HT1080 (cell line): Measurements from ENCODE around the gene LSM11. TPM values are rescaled to one million over a fixed set of nuclear protein-coding genes. Genes with fewer than 3 reads are reported as not detected.
A peak's percentile ranks its signal among the peaks of the same experiment; 100 is the strongest.

Experiments
- DNase-seq: peaks from one replicate; pipeline ENCODE4 v3.0.0-alpha.2; 2015; ENCODE audit warnings: low read depth
- small RNA-seq: library from RNA; depleted of rRNA; stranded (forward); fragments of <200 nt; gene quantifications from one replicate; pipeline ENCODE3, GENCODE V24; 2014
- total RNA-seq: library from RNA; depleted of rRNA; stranded (reverse); fragments of >200 nt; shearing (Covaris generic); gene quantifications from 2 replicates; pipeline ENCODE4 v1.2.3, GENCODE V29; 2014; rRNA removed

The LSM11 gene
- total RNA-seq, 1 experiment from 2014 or later: 3.6 TPM

DNA sequence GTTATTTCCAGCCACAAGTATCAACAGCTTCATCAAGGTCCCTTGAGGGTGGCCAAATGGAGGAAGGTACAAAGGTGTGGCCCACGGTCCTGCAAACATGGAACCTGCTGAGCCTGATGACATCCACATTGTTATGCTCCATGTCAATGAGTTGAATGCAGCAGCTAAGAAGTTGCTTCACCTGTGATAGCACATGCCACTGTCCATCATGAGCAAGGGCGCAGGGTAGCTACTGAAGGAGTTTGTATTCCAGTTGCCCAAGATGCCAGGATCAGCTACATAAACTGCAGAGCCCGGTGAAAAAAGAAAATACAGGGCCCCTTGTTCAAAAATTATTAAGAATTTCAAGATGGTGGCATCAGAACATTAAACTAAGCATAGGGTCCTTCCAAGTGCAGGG lies 24.2 kb downstream of the LSM11 start:
- no peak for DNase-seq

DNA sequence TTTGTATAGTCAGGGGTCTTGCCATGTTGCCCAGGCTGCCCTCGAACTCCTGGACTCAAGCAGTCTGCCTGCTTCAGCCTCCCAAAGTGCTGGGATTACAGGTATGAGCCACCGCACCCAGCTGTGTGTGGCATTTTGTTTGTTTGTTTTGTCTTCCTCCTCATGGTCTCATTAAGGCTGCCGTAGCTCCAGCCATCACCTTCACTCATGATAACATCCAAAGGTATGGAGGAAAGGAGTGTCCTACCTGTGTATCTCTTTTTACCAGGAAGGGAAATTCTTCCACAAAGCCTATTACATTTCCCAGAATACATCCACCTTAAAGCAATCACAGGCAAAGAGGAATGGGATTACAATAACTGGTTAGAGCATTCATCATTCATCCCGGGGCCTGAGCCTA lies 27.2 kb downstream of the LSM11 start:
- no peak for DNase-seq

GRCh38 chr5:157772127-157772526 lies 28.6 kb downstream of the LSM11 start:
- no peak for DNase-seq

- DNase-seq: peak; percentile 90
These were observed 34.8 kb downstream of the LSM11 start for GRCh38 chr5:157778121-157778805.

GRCh38 chr5:157779221-157779620 lies 35.7 kb downstream of the LSM11 start:
- DNase-seq: no peak

DNA sequence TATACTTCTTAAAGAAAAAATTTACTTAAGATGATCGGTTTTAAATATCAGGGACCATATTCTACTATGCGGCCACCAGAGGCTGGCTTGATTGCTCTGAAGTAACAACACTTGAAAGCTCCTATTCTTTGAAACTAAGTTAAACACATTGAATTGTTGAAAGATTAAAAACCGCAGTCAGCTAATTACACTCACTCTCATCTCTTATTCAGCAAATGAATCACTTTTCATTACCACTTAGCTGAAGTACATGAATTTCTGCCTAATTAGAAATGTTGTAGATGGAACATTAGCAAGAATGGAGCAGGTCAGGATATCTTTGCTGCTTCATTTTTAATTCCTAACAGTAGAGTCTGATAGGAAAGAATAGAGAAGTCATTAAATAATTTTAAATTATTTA lies 42.3 kb downstream of the LSM11 start:
- no peak for DNase-seq

- DNase-seq: no peak
These were observed 49.8 kb downstream of the LSM11 start for GRCh38 chr5:157793301-157793700.

DNA sequence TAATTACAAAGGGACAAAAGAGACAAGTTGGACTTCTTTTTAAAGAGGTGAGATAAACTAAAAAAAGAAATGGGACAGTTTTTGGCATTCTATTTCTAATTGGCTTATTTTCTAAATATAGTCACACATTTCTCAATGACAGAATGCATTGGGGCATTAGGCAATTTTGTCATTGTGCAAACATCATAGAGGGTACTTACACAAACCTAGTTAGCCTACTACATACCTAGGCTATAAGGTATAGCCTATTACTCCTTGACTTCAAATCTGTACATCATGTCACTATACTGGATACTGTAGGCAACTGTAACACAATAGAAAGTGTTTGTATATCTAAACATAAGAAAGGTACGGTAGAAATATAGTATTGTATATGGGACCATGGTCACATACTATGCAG lies 56.1 kb downstream of the LSM11 start:
- no peak for DNase-seq

GRCh38 chr5:157800137-157800536 lies 56.6 kb downstream of the LSM11 start:
- no peak for DNase-seq

DNA sequence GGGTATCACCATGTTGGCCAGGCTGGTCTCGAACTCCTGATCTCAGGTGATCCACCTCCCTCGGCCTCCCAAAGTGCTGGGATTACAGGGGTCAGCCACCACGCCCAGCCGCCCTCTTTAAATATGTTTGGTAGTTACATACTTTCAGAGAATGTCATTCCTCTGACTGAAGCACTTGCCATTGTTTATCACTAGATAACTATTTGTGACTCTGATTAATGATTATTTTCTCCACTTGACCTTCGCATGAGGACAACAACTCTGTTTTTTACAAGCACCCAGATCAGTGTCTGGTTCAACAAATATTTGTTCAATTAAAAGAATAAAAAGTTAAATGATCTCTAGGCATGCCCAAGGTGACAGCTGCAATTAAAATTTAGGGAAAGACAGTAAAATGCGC lies 59.2 kb downstream of the LSM11 start:
- DNase-seq: no peak

DNA sequence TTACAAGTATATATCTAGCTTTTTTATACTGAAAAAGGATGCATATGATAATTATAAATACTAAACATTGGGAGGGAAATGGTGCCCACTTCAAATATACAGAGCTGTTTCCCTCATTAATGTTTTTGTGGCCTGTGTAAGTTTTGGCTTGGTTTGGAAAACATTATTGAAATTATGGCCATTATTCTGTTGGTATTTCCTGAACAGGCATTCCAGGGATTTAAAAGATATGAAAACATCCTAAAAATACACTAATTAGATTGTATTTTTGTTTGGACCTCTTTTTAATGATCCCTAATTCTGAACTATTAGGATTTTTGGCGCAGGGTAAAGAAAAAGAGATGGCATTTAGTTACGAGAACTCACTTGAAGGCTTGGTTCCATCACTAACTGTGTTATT lies 64.5 kb downstream of the LSM11 start:
- DNase-seq: no peak

Small RNAs within 50 kb of the gene (small RNA-seq; reads per million reads assigned to genes)
- not detected for gene AC026407.1
- gene RNU6-260P: not detected

Other genes with a start within 250 kb of the LSM11 start
- 33.5 and 45.6 TPM in 2 replicates for gene ADAM19, start 167.9 kb upstream of the LSM11 start, total RNA-seq
- not detected in 2 replicates for gene SOX30, start 91.3 kb upstream of the LSM11 start, total RNA-seq
- not detected in 2 replicates for gene C5orf52, start 72.2 kb upstream of the LSM11 start, total RNA-seq
- gene THG1L, start 12.3 kb upstream of the LSM11 start, total RNA-seq: 22.6 and 33.9 TPM in 2 replicates
- 76.8 and 95.5 TPM in 2 replicates for gene CLINT1, start 115.4 kb downstream of the LSM11 start, total RNA-seq